ENCODE measurements around the gene TMEM185B. TPM values are rescaled to one million over a fixed set of nuclear protein-coding genes. Genes with fewer than 3 reads are reported as not detected.
"Not testable (repeated sequence)": the region's sequence is repeated elsewhere in the genome, so short reads cannot be mapped to it uniquely, and the experiment has no call there.

The TMEM185B gene
- total and polyA plus RNA-seq, 8 donors = 1.5 to 47.8 (median 14.4) TPM

DNA sequence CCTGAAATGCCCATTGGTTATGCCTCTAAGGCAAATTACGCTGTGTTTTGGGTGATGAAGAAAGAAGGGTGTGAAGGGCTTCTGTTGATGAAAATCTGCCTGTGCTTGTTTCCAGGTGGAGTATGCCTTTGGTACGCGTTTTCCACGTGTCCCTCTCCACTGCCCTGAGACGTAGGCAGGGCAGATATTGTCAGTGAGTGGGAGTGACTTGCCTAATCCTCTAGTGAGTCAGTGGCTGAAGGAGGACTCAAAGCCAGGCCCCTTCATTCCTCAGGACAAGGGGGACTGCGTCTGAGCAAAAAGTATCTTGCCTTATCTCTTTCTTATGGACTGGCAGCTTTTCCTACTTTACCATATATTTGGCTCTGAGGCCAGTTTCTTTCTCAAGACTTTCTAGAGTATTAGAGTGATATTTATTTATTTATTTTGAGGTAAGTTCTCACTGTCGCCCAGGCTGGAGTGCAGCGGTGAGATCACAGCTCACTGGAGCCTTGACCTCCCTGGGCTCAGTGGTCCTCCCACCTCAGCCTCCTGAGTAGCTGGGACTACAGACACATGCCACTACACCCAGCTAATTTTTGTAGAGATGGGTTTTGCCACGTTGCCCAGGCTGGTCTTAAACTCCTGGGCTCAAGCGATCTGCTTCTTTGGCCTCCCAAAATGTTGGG lies 39.7 kb upstream of the TMEM185B start:
- Histone ChIP-seq H3K27me3 (no peaks in the 10 kb centered on the region), H3K4me1 (peaks cover 0 to 62% (median 19%) of the 10 kb centered on the region in 4 donors), H3K36me3 (no peaks in the 10 kb centered on the region), H3K27ac (no peak overlapping the region), H3K4me3 (no peak overlapping the region), H3K9me3 (peaks cover 0 to 8% (median 0%) of the 10 kb centered on the region in 4 donors)
- DNase-seq = no peak
- 72 to 85% (median 76%) methylated on average over 10 of the region's 10 CpGs for WGBS, 5 donors
- TF ChIP-seq POLR2A (IDR thresholded peaks at IDR 0.05) (no peak), POLR2AphosphoS5 (IDR thresholded peaks at IDR 0.05) (no peak), EP300 (IDR thresholded peaks at IDR 0.05) (no peak)
- TF ChIP-seq, protein P1, sequence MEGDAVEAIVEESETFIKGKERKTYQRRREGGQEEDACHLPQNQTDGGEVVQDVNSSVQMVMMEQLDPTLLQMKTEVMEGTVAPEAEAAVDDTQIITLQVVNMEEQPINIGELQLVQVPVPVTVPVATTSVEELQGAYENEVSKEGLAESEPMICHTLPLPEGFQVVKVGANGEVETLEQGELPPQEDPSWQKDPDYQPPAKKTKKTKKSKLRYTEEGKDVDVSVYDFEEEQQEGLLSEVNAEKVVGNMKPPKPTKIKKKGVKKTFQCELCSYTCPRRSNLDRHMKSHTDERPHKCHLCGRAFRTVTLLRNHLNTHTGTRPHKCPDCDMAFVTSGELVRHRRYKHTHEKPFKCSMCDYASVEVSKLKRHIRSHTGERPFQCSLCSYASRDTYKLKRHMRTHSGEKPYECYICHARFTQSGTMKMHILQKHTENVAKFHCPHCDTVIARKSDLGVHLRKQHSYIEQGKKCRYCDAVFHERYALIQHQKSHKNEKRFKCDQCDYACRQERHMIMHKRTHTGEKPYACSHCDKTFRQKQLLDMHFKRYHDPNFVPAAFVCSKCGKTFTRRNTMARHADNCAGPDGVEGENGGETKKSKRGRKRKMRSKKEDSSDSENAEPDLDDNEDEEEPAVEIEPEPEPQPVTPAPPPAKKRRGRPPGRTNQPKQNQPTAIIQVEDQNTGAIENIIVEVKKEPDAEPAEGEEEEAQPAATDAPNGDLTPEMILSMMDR (IDR thresholded peaks at IDR 0.05) = no peak
- intact Hi-C loops (cut with DNase I; ENCODE audit: low total_unique reads) = no loop called here

DNA sequence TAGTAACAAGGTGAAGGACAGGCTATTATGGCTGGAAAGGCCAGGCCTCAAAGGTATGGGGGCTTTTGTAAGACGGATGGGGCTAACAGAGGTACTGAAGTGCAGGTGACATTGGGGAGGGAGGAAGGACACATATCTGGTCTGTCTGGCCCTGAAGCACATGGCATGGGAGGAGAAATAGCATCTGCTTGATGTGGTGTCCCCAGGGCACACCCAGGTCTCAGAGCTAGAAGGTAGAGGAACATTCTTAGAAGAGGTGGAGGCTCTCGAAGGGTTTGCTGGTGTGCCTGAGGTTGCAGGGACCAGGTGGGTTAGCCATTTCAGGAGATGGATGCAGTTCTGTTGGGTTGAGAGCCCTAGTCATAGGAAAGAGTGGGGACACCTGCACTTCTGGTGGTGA lies 39.0 kb upstream of the TMEM185B start:
- intact Hi-C loops (cut with DNase I; ENCODE audit: low total_unique reads) = no loop called here
- no peak for TF ChIP-seq POLR2AphosphoS5 (IDR thresholded peaks at IDR 0.05)
- no peak for TF ChIP-seq EP300 (IDR thresholded peaks at IDR 0.05)
- TF ChIP-seq, protein P1 (IDR thresholded peaks at IDR 0.05) = no peak
- TF ChIP-seq POLR2A (IDR thresholded peaks at IDR 0.05) = no peak
- WGBS, 5 donors = 46 to 96% (median 80%) methylated on average over 2 of the region's 2 CpGs
- no peak for DNase-seq
- Histone ChIP-seq H3K4me3 (no peak overlapping the region), H3K36me3 (no peaks in the 10 kb centered on the region), H3K4me1 (peaks cover 0 to 69% (median 22%) of the 10 kb centered on the region in 4 donors), H3K9me3 (peaks cover 0 to 8% (median 0%) of the 10 kb centered on the region in 4 donors), H3K27me3 (no peaks in the 10 kb centered on the region), H3K27ac (no peak overlapping the region)

DNA sequence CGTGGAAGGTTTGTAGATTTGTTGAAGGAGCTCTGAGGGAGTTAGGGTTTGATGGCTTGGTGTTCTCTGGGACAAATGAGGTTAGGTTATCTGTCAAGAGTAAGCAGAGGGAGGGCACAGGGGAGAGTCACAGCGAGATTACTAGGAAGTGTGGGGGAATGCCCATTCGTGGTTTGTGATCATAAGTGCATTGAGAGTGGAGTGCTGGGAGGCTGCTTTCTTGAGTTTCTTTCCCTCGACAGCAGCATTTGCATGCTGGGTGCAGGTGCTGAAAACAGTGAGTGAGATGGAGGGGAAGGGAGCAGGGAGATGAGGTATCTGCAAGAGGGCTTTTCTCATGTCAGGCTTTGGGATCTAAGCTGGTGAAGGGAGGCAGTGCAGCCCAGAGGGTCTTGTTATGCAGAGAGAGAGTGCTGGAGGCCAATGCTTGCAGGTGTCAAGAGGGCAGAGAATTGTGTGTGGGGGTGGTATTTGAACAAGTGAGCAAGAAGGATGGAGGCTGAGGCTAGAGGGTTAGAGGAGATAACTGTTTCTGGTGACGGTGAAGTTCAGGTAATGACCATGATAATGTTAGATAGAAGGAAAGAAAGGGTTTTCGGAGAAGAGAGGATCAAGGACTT lies 38.3 kb upstream of the TMEM185B start:
- H3K36me3 ChIP-seq = no peaks in the 10 kb centered on the region
- H3K4me3 ChIP-seq = no peak overlapping the region
- DNase-seq = no peak
- no peak overlapping the region for H3K27ac ChIP-seq
- H3K4me1 ChIP-seq = peaks cover 0 to 70% (median 25%) of the 10 kb centered on the region in 4 donors
- 68 to 80% (median 74%) methylated on average over 6 of the region's 6 CpGs for WGBS, 5 donors
- intact Hi-C loops (cut with DNase I; ENCODE audit: low total_unique reads) = no loop called here
- H3K9me3 ChIP-seq = peaks cover 0 to 8% (median 0%) of the 10 kb centered on the region in 4 donors
- no peaks in the 10 kb centered on the region for H3K27me3 ChIP-seq
- TF ChIP-seq, protein P1 (IDR thresholded peaks at IDR 0.05) = no peak
- TF ChIP-seq EP300 (IDR thresholded peaks at IDR 0.05) (no peak), POLR2A (IDR thresholded peaks at IDR 0.05) (no peak), POLR2AphosphoS5 (IDR thresholded peaks at IDR 0.05) (no peak)

DNA sequence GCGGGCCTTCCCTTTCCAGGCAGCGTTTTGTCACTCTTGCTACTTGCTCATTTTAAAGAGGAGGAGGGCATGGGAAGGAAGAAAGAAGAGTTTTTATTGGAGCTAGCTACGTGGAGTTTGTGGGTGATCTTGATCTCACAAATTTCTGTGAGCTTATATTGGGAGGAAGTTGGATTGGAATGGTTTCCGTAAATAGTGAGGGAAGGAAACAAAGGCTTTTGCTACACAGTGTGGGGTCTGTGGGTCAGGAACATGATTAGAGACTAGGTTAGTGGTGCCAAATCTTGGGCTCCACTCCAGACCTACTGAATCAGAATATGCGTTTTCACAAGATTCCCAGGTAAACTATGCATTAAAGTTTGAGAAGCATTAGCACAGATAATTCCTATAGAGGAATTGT lies 37.5 kb upstream of the TMEM185B start:
- intact Hi-C loops (cut with DNase I; ENCODE audit: low total_unique reads) = no loop called here
- Histone ChIP-seq H3K9me3 (peaks cover 0 to 8% (median 0%) of the 10 kb centered on the region in 4 donors), H3K4me3 (no peak overlapping the region), H3K4me1 (peaks cover 0 to 69% (median 29%) of the 10 kb centered on the region in 4 donors), H3K36me3 (no peaks in the 10 kb centered on the region), H3K27me3 (no peaks in the 10 kb centered on the region), H3K27ac (no peak overlapping the region)
- TF ChIP-seq EP300 (IDR thresholded peaks at IDR 0.05) (no peak), POLR2A (IDR thresholded peaks at IDR 0.05) (no peak), POLR2AphosphoS5 (IDR thresholded peaks at IDR 0.05) (no peak)
- TF ChIP-seq, protein P1 (IDR thresholded peaks at IDR 0.05) = no peak
- DNase-seq = no peak
- 75 to 86% (median 81%) methylated on average over 5 of the region's 5 CpGs for WGBS, 5 donors

DNA sequence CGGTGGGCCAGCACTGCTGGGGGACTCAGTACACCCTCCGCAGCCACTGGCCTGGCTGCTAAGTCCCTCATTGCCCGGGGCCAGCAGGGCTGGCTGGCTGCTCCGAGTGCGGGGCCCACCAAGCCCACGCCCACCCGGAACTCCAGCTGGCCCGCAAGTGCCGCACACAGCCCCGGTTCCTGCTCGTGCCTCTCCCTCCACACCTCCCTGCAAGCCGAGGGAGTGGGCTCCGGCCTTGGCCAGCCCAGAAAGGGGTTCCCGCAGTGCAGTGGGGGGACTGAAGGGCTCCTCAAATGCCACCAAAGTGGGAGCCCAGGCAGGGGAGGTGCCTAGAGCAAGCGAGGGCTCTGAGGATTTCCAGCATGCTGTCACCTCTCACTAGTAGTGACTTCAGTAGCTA lies 36.7 kb upstream of the TMEM185B start:
- H3K27me3 ChIP-seq; H3K4me3 ChIP-seq; DNase-seq; H3K9me3 ChIP-seq; H3K27ac ChIP-seq; intact Hi-C loops (cut with DNase I; ENCODE audit: low total_unique reads); H3K36me3 ChIP-seq: not testable (repeated sequence)
- H3K4me1 ChIP-seq = peaks cover 1 to 72% (median 29%) of the 10 kb centered on the region in 4 donors
- 98 to 100% (median 99%) methylated on average over 3 to 12 of the region's 15 CpGs for WGBS, 5 donors
